Keratinocyte (primary cell): ENCODE results near the gene N4BP2L1.

ENCODE experiments used
- CTCF ChIP-seq, 3 experiments: IDR thresholded peaks in 1 of 3; conservative IDR thresholded peaks in 1 of 3; optimal IDR thresholded peaks in 1 of 3; 2 replicates in 2 of 3; 3 replicates in 1 of 3; pipeline versions ENCODE3 to v1.5.1; 2011; ENCODE audit warnings: low read length in 3 of 3, mild to moderate bottlenecking in 3 of 3, moderate library complexity in 2 of 3, control low read depth in 1 of 3, inconsistent platforms in 1 of 3; ENCODE audit not compliant: insufficient read depth in 2 of 3; ENCODE audit errors: extremely low read depth in 1 of 3
- EZH2 ChIP-seq: IDR thresholded peaks from one replicate; pipeline ENCODE4 v1.6.1; 2012; ENCODE audit warnings: inconsistent platforms, mild to moderate bottlenecking, low read length, moderate library complexity

- no peak for TF ChIP-seq EZH2
- no peak for TF ChIP-seq CTCF (optimal IDR thresholded peaks at IDR 0.05 in 1 of 3, IDR thresholded peaks at IDR 0.05 in 1 of 3, conservative IDR thresholded peaks at IDR 0.05 in 1 of 3; ENCODE audit: extremely low read depth in 1 of 3, insufficient read depth in 2 of 3, low read length in 3 of 3)
Measured at GRCh38 chr13:32429433-32429909, 1.5 kb upstream of the N4BP2L1 start.
